Testis (tissue), 3 donors: ENCODE data around the gene MED25. TPM values are rescaled to one million over a fixed set of nuclear protein-coding genes. Genes with fewer than 3 reads are reported as not detected.

ENCODE experiments used
- DNase-seq: peaks from one replicate; pipeline ENCODE4 v3.0.0-alpha.2; 2019
- H3K27ac ChIP-seq, 2 donors: fragments of 200-600 bp; sonication (generic); one replicate each; pipeline ENCODE4 v1.5.1; 2019
- H3K27me3 ChIP-seq: fragments of 200-600 bp; sonication (generic); one replicate; pipeline ENCODE4 v1.5.1; 2019
- H3K36me3 ChIP-seq: fragments of 200-600 bp; sonication (generic); one replicate; pipeline ENCODE4 v1.5.1; 2017; ENCODE audit warnings: low read depth; ENCODE audit errors: missing control alignments
- H3K4me1 ChIP-seq: fragments of 200-600 bp; sonication (generic); one replicate; pipeline ENCODE4 v1.5.1; 2019
- H3K4me3 ChIP-seq, 2 donors: fragments of 200-600 bp; sonication (generic); one replicate each; pipeline ENCODE4 v1.5.1; 2017 to 2019
- H3K9me3 ChIP-seq: fragments of 200-600 bp; sonication (generic); one replicate; pipeline ENCODE4 v1.5.1; 2017
- POLR2A ChIP-seq: fragments of 450-650 bp; IDR thresholded peaks from one replicate; pipeline ENCODE4 v1.6.1; 2017; ENCODE audit warnings: antibody characterized with exemption, mild to moderate bottlenecking, moderate library complexity
- WGBS, 2 donors: methylation state at CpG; one replicate each; pipeline ENCODE4 v1.1.5; 2018; 5-methylcytosine and 5-hydroxymethylcytosine counted together
- intact Hi-C: fragments of 100-400 bp; cut with DNase I; formaldehyde crosslinking; loops from one replicate; pipeline ENCODE4 v1.15.1; 2023; ENCODE audit warnings: low total_unique reads
- polyA plus RNA-seq: library from polyadenylated mRNA; stranded (reverse); fragments of 350-450 nt; fragmentation: Illumina TruSeq; extraction: RNeasy Lipid Tissue Mini Kit (QIAGEN cat#74804); gene quantifications from one replicate; pipeline ENCODE4 v1.2.3, GENCODE V29; 2014; ENCODE audit warnings: low read depth, low replicate concordance; ENCODE audit not compliant: insufficient read depth
- total RNA-seq, 2 donors: library from RNA; depleted of rRNA; stranded (reverse); fragments of >200 nt; gene quantifications; one replicate each; pipeline ENCODE4 v1.2.3, GENCODE V29; 2016
- TF ChIP-seq, protein P1 (sequence below), 3 experiments: fragments of 450-650 bp in 2 of 3; fragments of 200-600 bp in 1 of 3; sonication (generic) in 1 of 3; IDR thresholded peaks; one replicate each; pipeline ENCODE4 v1.5.1; 2016 to 2019; ENCODE audit warnings: antibody characterized with exemption in 3 of 3, mild to moderate bottlenecking in 2 of 3, moderate library complexity in 1 of 3

Gene MED25
- total and polyA plus RNA-seq, 3 donors from 2014 or later = 156 to 246 (median 244) TPM

DNA sequence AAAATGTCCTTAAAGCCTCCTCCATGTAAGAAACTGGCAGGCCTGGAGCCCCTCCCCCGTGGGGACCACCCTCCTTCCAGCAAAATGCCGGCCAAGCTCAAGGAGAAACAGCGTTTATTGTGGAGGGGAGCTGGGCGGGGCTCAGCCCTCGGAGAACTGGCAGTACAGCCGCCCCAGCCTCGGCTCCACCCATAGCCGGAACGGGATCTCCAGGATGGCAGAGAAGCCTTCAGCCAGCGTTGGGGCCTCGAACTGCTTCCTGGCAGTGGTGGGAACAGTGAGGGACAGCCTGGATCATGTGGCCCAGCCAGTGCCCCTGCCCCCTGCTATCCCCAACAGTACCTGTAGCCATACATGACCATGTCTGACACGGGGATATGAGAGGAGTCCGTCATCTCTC, 43.0 kb downstream of the MED25 start:
- 10 to 29% methylated on average over 1 to 12 of the region's 13 CpGs for WGBS, 2 donors
- Histone ChIP-seq H3K9me3 (no peaks in the 10 kb centered on the region), H3K27me3 (no peaks in the 10 kb centered on the region), H3K36me3 (no peaks in the 10 kb centered on the region), H3K27ac (peak overlapping the region; percentile 89 to 94), H3K4me1 (peaks cover 68% of the 10 kb centered on the region), H3K4me3 (peak overlapping the region in 1 of 2 donors; percentile 15)
- DNase-seq = peak; percentile 89
- intact Hi-C loops = no loop called here
- TF ChIP-seq, protein P1, sequence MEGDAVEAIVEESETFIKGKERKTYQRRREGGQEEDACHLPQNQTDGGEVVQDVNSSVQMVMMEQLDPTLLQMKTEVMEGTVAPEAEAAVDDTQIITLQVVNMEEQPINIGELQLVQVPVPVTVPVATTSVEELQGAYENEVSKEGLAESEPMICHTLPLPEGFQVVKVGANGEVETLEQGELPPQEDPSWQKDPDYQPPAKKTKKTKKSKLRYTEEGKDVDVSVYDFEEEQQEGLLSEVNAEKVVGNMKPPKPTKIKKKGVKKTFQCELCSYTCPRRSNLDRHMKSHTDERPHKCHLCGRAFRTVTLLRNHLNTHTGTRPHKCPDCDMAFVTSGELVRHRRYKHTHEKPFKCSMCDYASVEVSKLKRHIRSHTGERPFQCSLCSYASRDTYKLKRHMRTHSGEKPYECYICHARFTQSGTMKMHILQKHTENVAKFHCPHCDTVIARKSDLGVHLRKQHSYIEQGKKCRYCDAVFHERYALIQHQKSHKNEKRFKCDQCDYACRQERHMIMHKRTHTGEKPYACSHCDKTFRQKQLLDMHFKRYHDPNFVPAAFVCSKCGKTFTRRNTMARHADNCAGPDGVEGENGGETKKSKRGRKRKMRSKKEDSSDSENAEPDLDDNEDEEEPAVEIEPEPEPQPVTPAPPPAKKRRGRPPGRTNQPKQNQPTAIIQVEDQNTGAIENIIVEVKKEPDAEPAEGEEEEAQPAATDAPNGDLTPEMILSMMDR (IDR thresholded peaks at IDR 0.05) = no peak
- no peak for TF ChIP-seq POLR2A

DNA sequence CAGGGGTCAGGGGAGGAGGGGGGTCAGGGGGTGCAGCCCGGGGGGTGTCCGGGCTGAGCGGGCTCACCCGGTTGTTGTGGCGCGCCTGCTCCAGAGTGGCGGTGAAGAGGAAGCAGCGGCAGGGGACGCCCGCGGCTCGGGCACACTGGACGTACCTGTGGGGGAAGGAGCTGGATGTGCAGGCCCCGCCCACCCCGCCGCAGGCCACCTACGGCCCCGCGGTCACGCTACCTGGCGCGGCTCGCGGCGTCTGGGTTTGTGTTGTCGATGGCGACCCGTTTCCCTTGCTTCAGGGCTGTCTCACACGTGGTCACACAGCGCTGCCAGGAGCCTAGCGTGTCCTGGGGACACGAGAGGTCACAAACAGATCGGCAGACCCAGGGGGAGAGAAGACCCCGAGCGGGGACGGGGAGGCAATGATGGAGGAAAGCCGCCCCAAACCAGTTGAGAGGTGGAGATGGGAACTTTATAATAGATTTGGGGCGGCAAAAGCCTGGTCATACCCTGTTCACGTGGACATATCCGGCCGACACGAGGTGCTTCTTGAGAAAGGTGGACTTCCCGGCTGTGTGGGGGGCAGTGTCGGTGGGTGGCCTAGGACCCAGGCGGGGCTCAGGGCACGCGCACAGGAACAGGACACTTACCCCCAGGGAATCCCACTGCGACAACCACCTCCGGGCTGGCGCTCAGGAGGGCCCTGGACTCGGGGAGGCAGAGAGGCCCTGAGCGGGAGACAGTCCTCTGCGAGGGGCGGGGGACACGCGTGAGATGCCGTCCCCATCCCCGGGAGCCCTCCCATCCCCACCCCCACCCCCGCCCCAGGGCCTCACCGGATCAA, 43.7 kb downstream of the MED25 start:
- Histone ChIP-seq H3K27me3 (no peaks in the 10 kb centered on the region), H3K4me3 (peak overlapping the region; percentile 15), H3K4me1 (peaks cover 75% of the 10 kb centered on the region), H3K36me3 (no peaks in the 10 kb centered on the region), H3K9me3 (no peaks in the 10 kb centered on the region), H3K27ac (peak overlapping the region; percentile 89 to 94)
- 59 to 79% methylated on average over 34 to 54 of the region's 60 CpGs for WGBS, 2 donors
- peak; percentile 58 for DNase-seq
- intact Hi-C loops = no loop called here
- no peak for TF ChIP-seq POLR2A
- TF ChIP-seq, protein P1 (IDR thresholded peaks at IDR 0.05) = no peak

DNA sequence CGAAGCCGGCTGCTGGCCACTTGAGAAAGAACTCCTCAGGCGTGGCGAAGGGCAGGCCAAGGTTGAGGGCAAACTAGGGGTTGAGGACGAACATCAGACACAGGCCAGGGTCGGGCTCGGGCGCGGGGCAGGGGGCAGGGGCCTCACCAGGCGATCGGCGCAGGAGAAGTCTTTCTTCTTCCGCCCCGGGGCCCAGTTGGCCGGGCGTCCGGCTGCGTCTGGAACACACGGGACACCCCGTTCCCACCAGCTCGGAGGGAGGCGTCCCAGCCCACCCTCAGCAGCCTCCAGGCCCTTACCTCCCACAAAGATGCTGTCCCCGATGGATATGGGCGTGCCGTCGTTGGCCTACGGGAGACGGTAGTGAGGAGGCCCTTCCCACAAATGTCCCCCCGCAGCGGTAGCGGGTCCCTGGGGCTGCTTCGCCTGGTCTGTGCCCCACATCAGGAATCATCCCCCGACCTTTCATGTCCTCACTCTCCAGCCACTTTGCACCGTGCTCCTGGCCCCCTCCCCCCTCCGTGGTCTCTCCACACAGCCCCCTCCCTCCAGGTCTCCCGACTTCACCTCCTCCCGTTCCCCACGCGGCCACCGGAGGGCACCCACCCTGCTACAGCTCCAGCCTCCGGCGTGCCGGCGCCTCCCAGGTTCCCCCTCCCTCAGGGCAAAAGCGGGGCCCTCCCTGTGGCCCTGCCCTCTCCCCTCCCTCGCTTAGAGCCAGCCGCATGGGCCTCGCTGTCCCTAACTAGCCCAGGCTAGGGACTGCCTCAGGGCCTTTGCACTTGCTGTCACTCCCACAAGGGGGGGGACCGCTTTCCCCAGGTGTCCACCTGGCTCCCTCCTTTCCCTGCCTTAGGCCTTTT, 44.5 kb downstream of the MED25 start:
- Histone ChIP-seq H3K9me3 (no peaks in the 10 kb centered on the region), H3K27me3 (no peaks in the 10 kb centered on the region), H3K4me1 (peaks cover 71% of the 10 kb centered on the region), H3K4me3 (peak overlapping the region; percentile 15), H3K27ac (peak overlapping the region; percentile 89 to 94), H3K36me3 (no peaks in the 10 kb centered on the region)
- TF ChIP-seq, protein P1 (IDR thresholded peaks at IDR 0.05) = no peak
- TF ChIP-seq POLR2A = no peak
- WGBS, 2 donors = 36 to 42% methylated on average over 29 to 48 of the region's 49 CpGs
- DNase-seq = peak; percentile 77
- intact Hi-C loops = no loop called here

DNA sequence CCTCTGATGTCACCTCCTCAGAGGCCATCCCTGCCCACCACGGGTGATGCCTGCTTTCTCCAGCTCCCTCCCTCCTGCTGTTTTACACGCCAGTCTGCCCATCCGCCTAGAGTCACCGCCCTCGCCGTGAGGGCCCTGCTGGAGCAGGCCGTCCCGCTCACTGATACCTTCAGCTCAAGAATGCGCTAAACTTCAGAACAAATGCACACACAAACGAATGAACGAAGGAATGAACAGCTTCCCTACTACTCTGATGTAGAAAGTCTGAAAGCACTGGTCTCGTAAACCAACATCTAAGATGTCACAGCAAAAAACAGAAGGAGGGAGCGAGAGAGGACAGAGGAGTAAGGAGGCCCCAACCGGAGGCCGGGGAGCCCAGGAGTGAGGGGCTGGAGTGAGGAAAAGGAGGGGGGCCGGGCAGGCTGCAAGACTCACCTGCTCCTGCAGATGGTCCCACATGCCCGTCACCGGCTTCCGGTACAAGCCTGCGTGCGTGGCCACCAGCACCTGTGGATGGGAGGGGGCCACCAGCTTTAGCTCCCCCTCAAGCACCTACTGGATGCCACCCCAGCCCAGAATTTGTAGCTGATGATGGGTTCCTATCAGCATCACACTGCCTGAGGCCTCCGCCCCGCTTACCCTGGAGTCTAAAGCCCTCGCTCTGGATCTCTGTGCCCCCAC, 45.3 kb downstream of the MED25 start:
- no peak for DNase-seq
- Histone ChIP-seq H3K4me3 (no peak overlapping the region), H3K9me3 (no peaks in the 10 kb centered on the region), H3K4me1 (peaks cover 71% of the 10 kb centered on the region), H3K36me3 (no peaks in the 10 kb centered on the region), H3K27me3 (no peaks in the 10 kb centered on the region), H3K27ac (peak overlapping the region; percentile 89 to 94)
- TF ChIP-seq POLR2A = no peak
- TF ChIP-seq, protein P1 (IDR thresholded peaks at IDR 0.05) = no peak
- intact Hi-C loops = no loop called here
- 88 to 92% methylated on average over 24 of the region's 24 CpGs for WGBS, 2 donors
